Activated CD8-positive, alpha-beta memory T cell treated with anti-CD3 and anti-CD28 coated beads, Interleukin-2, amount 50 U/mL, for 1 hour (primary cell): Measurements from ENCODE around the gene FAM227B.
"Not testable (repeated sequence)": the region's sequence is repeated elsewhere in the genome, so short reads cannot be mapped to it uniquely, and the experiment has no call there.

ENCODE experiments used
- DNase-seq: peaks from one replicate; pipeline ENCODE4 v3.0.0-alpha.2; 2020; ENCODE audit errors: extremely low read depth

Gene FAM227B, protein sequence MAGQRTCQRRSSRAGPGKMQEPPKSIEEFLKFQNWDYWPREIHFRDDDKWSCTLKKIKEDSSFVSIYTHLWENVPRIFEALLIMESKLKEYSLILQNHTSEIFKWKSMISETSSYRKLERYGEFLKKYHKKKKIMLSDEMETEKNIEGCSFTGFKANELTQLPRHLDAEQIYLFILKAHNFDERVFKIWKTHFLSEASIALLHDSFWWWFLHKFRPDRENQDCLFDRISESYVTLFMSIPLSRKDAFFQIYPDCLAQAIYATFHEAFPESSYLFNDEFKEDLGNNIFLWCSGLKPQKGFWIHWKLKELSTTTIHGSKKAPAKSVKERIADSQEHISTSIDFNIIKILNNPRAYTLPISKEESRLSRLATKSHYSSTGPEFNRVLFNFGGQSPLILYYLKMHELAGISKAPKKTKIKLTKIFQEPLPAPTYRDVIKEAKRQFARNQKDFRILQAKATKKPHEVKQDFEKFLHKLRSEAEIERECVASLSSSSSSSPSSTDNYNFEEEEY

GRCh38 chr15:49620658-49621368 is at the start of gene FAM227B, which contains the start of gene DTWD1:
Gene FAM227B (minus strand): TSS chr15:49620818. CDS start chr15:49615171, 5,647 bp downstream.
Gene DTWD1 (plus strand): TSS chr15:49621048. CDS start chr15:49625168, 4,120 bp downstream.
- peak; percentile 90 for DNase-seq

DNA sequence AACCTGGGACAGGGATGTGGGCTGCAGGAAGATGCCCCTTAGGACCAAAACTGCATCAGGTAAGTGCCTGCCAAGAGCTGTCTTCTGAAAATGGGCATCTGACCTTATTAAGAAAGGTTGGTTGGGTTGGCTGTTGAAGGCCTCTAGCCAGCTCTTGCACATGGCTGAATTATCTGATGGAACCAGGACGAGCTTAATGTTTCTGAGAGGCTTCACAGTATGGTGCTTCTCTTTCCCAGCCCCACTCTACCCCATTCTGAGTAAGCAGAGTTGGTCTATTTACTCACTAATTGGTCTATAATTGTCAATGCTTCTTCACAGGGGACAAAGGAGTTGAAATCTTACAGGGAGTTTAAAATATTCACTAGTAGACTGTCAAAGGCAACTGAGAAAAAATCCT is 48.7 kb upstream of the FAM227B start:
- DNase-seq: no peak

GRCh38 chr15:49666486-49666885 is 45.9 kb upstream of the FAM227B start:
- not testable (repeated sequence) for DNase-seq

DNA sequence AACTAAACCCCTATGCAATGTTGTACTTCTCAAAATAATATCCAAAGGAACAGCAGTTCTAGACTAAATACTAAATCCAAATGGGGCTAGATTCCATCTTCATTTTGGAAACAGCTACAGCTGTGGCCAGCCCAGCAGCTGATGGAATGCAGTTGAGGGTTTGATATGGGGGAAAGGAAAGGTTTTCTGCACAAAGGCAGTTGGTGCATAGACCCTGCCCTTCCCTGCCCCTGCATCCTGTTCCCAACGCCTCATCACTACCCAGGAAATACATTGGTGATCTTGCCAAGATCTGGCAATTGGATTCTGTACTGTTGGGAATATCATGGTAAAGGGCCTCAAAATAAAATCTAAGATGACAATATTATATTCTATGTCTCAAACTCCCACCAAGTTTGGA is 44.1 kb upstream of the FAM227B start:
- DNase-seq: no peak

- no peak for DNase-seq
Measured at GRCh38 chr15:49656734-49657133, 36.1 kb upstream of the FAM227B start.

GRCh38 chr15:49652922-49653321 is 32.3 kb upstream of the FAM227B start:
- DNase-seq: no peak

- DNase-seq: no peak
Measured at GRCh38 chr15:49650676-49651075, 30.1 kb upstream of the FAM227B start.

DNA sequence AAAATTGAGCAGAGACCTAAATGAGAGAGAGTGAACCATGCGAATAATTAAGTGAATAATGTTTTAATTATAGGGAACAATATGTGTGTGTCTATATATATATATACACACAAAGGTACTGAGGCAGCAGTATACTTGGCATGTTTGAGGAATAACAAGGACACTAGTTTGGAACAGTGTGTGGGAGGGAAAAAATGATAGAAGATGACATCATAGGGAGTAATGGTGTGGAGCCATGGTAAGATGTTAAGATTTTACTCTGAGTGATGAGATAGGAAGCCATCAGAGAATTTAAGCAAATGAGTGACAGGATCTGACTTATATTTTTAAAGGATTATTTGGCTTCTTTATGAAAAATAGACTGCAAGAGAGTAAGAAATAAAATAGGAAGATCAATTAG is 29.4 kb upstream of the FAM227B start:
- no peak for DNase-seq

- DNase-seq: no peak
Measured at GRCh38 chr15:49646891-49647290, 26.3 kb upstream of the FAM227B start.

DNA sequence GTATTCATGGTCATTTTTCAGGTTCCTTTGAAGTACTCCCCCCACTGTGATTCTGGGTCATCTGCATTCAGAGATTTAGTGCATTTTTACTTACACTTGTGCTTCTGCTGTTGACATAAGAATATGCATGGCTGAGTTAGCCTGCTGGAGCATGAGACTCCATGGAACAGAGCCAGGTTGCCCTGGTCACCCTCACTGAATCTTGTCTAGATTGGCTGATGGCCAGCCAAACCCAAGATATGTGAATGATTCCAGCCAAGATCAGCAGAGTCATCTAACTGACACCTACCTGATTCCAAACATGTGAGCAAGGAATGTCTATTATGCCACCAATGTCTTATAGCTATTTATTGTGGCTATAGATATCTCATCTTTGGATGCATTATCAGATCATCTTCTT is 25.3 kb upstream of the FAM227B start:
- DNase-seq: no peak

- DNase-seq: no peak
Measured at GRCh38 chr15:49645277-49645676, 24.7 kb upstream of the FAM227B start.

DNA sequence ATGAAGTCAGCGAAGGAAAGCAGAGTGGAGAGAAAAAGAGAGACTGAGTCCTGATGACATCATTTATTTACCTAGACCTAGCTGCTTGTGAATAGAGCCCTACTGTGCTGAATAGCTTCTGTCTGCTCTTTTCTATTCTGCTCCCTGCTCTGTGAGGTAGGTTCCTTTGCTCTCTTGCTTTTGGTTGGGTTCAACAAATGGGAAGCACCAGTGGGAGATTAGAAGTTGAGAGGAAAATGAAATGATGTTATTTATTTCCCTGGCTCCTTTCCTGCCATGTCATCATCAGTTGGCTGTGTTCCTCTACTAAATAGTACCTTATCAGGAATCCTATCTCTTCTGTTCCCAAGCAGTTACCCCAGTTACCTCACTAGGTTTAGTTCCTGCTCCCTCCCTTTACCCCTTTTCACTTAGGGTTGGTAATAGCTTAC is 23.8 kb upstream of the FAM227B start:
- DNase-seq: no peak

DNA sequence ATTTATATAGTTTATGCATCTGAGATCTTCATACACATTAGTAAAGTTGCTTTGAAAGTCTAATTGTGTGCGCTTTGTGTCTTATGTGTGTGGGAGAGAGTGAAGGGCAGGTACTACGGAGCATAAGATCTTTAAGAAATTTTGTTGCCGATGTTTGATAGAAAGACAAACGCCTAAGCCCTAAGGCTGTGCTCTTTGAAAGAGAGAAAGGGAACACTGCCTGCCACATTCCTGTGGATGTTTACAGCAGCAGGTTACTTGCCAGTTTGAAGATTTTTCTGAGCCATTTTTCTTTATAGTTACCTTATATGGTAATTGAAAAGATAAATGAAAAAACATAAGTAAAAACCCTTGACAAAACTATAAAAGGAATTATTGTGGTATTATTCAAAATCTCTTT is 17.2 kb upstream of the FAM227B start:
- DNase-seq: no peak

DNA sequence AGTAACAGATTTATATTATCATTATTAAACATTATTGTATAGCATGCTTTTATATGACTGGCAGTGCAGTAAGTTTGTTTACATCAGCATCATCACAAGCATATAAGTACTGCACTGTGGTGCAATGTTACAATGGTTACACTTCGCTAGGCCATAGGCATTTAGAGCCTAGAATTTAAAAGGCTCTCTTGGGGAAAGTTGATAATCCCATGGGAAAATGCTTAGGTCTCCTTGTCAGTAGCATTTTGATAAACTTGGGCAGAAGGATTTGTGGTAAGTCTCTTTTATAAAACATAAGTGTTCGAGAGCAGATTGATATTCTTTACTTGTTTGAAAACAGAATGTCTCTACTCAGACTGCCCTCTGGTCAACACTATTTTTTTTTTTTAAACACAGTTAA is 7.8 kb upstream of the FAM227B start:
- no peak for DNase-seq

- no peak for DNase-seq
Measured at GRCh38 chr15:49627407-49627877, 6.8 kb upstream of the FAM227B start.

DNA sequence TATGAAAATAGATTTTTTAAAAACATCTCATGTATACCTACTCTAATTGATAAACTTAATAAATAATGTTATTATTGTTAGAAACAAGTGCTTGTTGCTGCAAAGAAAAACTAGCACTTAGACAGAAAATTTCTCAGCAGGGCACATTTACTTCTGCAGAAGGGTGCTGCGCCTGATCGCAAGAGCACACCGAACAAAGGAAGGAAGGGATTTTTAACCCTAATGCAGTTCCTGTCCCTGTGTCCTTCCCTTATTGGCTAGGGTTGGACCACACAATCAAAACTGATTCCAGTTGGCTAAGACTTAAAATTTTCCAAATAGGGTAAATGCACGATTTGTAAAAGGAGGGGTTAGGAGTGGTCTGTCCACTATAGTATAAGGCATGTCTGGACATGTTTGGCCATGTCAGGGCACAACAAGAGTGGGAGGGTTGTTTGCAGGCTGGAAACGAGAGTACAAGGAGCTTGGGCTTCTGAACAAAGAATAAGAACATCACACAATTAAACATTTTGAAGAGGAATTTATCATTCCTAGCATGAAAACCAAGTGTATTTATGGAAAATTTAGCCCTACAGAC is 4.9 kb upstream of the FAM227B start:
- no peak for DNase-seq

- no peak for DNase-seq
Measured at GRCh38 chr15:49624056-49624455, 3.4 kb upstream of the FAM227B start.

GRCh38 chr15:49622561-49622960 is 1.9 kb upstream of the FAM227B start:
- DNase-seq: no peak

DNA sequence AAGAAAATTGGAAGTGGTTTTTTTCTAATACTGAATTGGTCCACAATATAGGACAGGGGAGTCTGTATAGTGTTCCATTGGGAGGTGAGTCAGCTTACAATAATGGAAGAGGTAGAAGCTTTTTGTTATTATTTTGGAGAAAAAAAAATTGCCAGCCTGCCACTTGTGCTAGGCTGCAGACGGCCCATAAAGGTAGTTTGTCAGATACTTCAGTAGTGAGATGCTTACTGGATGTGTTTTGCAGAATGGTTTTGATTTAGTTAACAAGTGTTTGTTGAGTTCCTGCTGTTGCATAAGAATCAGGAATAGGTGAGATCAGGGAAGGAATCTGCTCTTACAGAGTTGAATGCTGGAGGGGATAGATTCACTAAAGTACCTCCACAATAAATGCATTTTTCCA is 1.3 kb upstream of the FAM227B start:
- no peak for DNase-seq

DNA sequence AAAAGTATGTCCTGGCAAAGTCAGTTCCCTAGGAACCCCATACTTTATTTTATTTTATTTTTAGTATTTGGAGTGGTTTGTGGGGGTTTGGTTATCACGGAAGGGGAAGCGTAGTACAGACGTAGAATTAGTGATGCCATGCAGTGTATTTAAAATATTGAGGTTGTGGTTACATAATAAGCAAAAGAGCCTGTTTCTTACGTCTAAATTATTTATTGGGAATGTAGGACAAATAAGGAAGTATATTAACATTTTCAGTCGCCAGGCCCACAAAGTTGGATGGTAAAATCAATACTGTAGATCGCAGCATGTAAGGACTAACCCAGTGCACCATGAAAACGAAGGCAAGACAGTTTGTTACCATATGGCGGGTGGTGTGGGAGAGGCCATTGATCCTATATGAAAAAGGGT is 788 bp upstream of the FAM227B start:
- DNase-seq: no peak

DNA sequence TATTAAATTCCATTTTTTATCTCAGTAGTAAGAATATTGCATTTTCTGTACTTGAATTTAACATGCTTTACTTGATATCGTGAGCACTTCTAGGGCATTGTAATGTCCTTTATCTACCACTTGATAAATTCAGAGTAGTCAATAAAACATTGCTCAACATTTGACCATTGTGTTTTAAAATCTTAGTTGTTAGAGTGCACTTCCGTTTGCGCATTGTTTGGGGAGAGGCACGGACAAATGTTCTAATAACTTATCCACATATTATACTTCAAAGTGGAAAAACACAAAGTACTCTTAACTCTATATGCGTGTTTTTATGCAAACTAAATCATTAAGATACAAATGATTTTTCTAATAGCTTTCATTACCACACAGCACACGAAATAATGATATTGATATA is 419 bp downstream of the FAM227B start:
- no peak for DNase-seq

- no peak for DNase-seq
Measured at GRCh38 chr15:49619226-49619625, 1.4 kb downstream of the FAM227B start.
